Upper lobe of right lung (tissue), 1 donor: Measurements from ENCODE around the gene PUS3. TPM values are rescaled to one million over a fixed set of nuclear protein-coding genes. Genes with fewer than 3 reads are reported as not detected.
"Not testable (repeated sequence)": the region's sequence is repeated elsewhere in the genome, so short reads cannot be mapped to it uniquely, and the experiment has no call there.

ENCODE experiments used
- ATAC-seq: fragments of 200-7000 bp; cut with Tn5 transposase; one replicate; pipeline ENCODE4 v1.9.1; 2020; ENCODE audit warnings: mild to moderate bottlenecking, moderate library complexity
- DNase-seq: peaks from one replicate; pipeline ENCODE4 v3.0.0-alpha.2; 2020
- H3K27ac ChIP-seq: fragments of 200-600 bp; one replicate; pipeline ENCODE4 v1.8.0; 2022
- H3K27me3 ChIP-seq: fragments of 200-600 bp; one replicate; pipeline ENCODE4 v1.8.0; 2022; ENCODE audit warnings: mild to moderate bottlenecking
- H3K36me3 ChIP-seq: fragments of 200-600 bp; one replicate; pipeline ENCODE4 v1.8.0; 2022
- H3K4me1 ChIP-seq: fragments of 200-600 bp; one replicate; pipeline ENCODE4 v1.8.0; 2022
- H3K4me3 ChIP-seq: fragments of 200-600 bp; one replicate; pipeline ENCODE4 v1.8.0; 2022; ENCODE audit warnings: mild to moderate bottlenecking
- H3K9me3 ChIP-seq: fragments of 200-600 bp; one replicate; pipeline ENCODE4 v1.8.0; 2022
- CTCF ChIP-seq: fragments of 200-600 bp; IDR thresholded peaks from one replicate; pipeline ENCODE4 v1.8.0; 2022; ENCODE audit warnings: antibody characterized with exemption
- intact Hi-C: fragments of 100-400 bp; cut with DNase I; formaldehyde crosslinking; loops from one replicate; pipeline ENCODE4 v1.11.0; 2022
- total RNA-seq: library from RNA; stranded (reverse); fragmentation: NEBNext Ultra II Directional; extraction: Animal tissue kit (Norgen Biotek cat#: 25700); gene quantifications from one replicate; pipeline ENCODE4 v1.2.1, GENCODE V29; 2021
- donor health status: DM: no; HTN: yes; CAD: no; lungs with severe emphysema.

The PUS3 gene
- total RNA-seq, 1 donor from 2014 or later = 11.1 TPM

- intact Hi-C loops = no loop called here
- TF ChIP-seq CTCF = peak; percentile 82
- no peak overlapping the region for H3K27ac ChIP-seq
- no peaks in the 10 kb centered on the region for H3K27me3 ChIP-seq
- H3K9me3 ChIP-seq = no peaks in the 10 kb centered on the region
- DNase-seq (no peak), ATAC-seq (peak; percentile 94)
- no peaks in the 10 kb centered on the region for H3K4me1 ChIP-seq
- no peaks in the 10 kb centered on the region for H3K36me3 ChIP-seq
- H3K4me3 ChIP-seq = no peak overlapping the region
These were observed 28.4 kb downstream of the PUS3 start for GRCh38 chr11:125874556-125875124.

- DNase-seq = no peak
These were observed 29.0 kb downstream of the PUS3 start for GRCh38 chr11:125873881-125874555.

GRCh38 chr11:125872138-125872491, 30.9 kb downstream of the PUS3 start:
- Histone ChIP-seq H3K9me3 (no peaks in the 10 kb centered on the region), H3K4me3 (no peak overlapping the region), H3K36me3 (no peaks in the 10 kb centered on the region), H3K27me3 (no peaks in the 10 kb centered on the region), H3K27ac (no peak overlapping the region), H3K4me1 (no peaks in the 10 kb centered on the region)
- DNase-seq (no peak), ATAC-seq (no peak)
- TF ChIP-seq CTCF = no peak
- intact Hi-C loops = no loop called here

More at GRCh38 chr11:125873881-125874555, 29.0 kb downstream of the PUS3 start:
- Histone ChIP-seq H3K4me3 (no peak overlapping the region), H3K36me3 (no peaks in the 10 kb centered on the region), H3K27me3 (no peaks in the 10 kb centered on the region), H3K4me1 (no peaks in the 10 kb centered on the region), H3K9me3 (no peaks in the 10 kb centered on the region), H3K27ac (no peak overlapping the region)
- TF ChIP-seq CTCF = no peak
- ATAC-seq = no peak
- intact Hi-C loops = no loop called here

GRCh38 chr11:125871391-125872137, 31.4 kb downstream of the PUS3 start:
- H3K9me3 ChIP-seq = no peaks in the 10 kb centered on the region
- peak; percentile 59 for TF ChIP-seq CTCF
- intact Hi-C loops = no loop called here
- H3K36me3 ChIP-seq = no peaks in the 10 kb centered on the region
- no peaks in the 10 kb centered on the region for H3K27me3 ChIP-seq
- DNase-seq (no peak), ATAC-seq (peak; percentile 78)
- H3K4me1 ChIP-seq = no peaks in the 10 kb centered on the region
- H3K4me3 ChIP-seq = no peak overlapping the region
- H3K27ac ChIP-seq = no peak overlapping the region

GRCh38 chr11:125869521-125869920, 33.5 kb downstream of the PUS3 start:
- no peak for TF ChIP-seq CTCF
- no peaks in the 10 kb centered on the region for H3K36me3 ChIP-seq
- intact Hi-C loops = no loop called here
- H3K4me3 ChIP-seq = no peak overlapping the region
- no peaks in the 10 kb centered on the region for H3K27me3 ChIP-seq
- H3K27ac ChIP-seq = no peak overlapping the region
- ATAC-seq = no peak
- no peaks in the 10 kb centered on the region for H3K4me1 ChIP-seq
- DNase-seq = no peak
- H3K9me3 ChIP-seq = no peaks in the 10 kb centered on the region

GRCh38 chr11:125865354-125865753, 37.7 kb downstream of the PUS3 start:
- intact Hi-C loops, H3K4me1 ChIP-seq: not testable (repeated sequence)

GRCh38 chr11:125862786-125863185, 40.2 kb downstream of the PUS3 start:
- H3K36me3 ChIP-seq, DNase-seq, H3K4me1 ChIP-seq, H3K9me3 ChIP-seq, H3K27ac ChIP-seq, intact Hi-C loops, ATAC-seq, H3K4me3 ChIP-seq, H3K27me3 ChIP-seq: not testable (repeated sequence)

More at GRCh38 chr11:125865354-125865753, 37.7 kb downstream of the PUS3 start:
- H3K27ac ChIP-seq, DNase-seq, H3K9me3 ChIP-seq, H3K27me3 ChIP-seq, H3K36me3 ChIP-seq, ATAC-seq, H3K4me3 ChIP-seq: not testable (repeated sequence)

- DNase-seq, H3K9me3 ChIP-seq, intact Hi-C loops, H3K27ac ChIP-seq, H3K4me1 ChIP-seq, H3K27me3 ChIP-seq, H3K4me3 ChIP-seq, ATAC-seq, H3K36me3 ChIP-seq: not testable (repeated sequence)
These were observed 45.3 kb downstream of the PUS3 start for GRCh38 chr11:125857670-125858069.
